GM12873 (cell line): ENCODE data around the gene METTL26.

ENCODE experiments used
- CTCF ChIP-seq: IDR thresholded peaks from 2 replicates; pipeline ENCODE4 v1.5.1; 2012; ENCODE audit warnings: low read depth, mild to moderate bottlenecking, moderate library complexity, low read length, control low read depth; ENCODE audit not compliant: insufficient read depth; ENCODE audit errors: missing control alignments

The METTL26 gene

DNA sequence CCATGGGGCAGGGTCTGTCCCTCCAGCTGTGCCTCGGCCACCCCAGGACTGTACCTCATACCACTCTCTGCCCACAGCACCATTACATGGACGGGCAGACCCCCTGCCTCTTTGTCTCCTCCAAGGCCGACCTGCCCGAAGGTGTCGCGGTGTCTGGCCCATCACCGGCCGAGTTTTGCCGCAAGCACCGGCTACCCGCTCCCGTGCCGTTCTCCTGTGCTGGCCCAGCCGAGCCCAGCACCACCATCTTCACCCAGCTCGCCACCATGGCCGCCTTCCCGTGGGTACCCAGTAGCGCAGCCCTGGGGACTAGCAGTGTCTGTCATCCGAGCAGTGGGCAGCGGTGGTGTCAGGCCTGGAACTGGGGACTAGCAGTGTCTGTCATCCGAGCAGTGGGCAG is 36.7 kb upstream of the METTL26 start:
- no peak for TF ChIP-seq CTCF

GRCh38 chr16:672371-672770 is 36.3 kb upstream of the METTL26 start:
- no peak for TF ChIP-seq CTCF

- TF ChIP-seq CTCF, result no peak
Observed at GRCh38 chr16:671353-672131, 35.4 kb upstream of the METTL26 start.

GRCh38 chr16:670485-671352 is 34.6 kb upstream of the METTL26 start:
- no peak for TF ChIP-seq CTCF

- no peak for TF ChIP-seq CTCF
Observed at GRCh38 chr16:669666-670065, 33.6 kb upstream of the METTL26 start.

DNA sequence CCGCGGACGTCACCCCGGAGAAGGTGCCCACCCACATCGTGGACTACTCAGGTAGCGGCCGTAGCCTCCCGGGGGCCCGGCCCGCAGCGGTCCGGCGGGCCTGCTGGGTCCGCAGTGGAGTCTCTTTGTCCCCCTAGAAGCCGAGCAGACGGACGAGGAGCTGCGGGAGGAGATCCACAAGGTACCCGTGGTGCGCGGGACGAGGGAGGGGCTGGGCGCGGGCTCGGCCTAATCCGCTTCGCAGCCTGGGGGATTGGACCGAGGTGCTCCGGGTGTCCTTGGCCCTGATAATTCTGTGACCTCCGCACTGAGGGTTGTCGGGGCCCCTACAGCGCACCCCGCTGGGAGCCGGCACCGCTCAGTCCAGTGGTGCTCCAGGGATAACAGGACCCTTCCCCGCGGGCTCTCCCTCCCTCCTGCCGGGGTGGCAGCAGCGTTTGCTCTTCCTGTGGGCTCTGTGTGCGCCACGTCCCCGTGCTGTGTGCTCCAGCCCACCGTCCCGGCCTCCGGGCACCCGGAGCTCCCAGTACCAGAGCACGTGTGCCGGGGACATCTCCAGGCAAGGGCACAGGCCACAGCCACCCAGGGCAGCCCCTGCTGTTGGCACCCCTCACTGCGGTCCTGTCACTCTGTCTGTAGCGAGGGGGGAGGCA is 32.5 kb upstream of the METTL26 start:
- TF ChIP-seq CTCF, result no peak
